Kidney epithelial cell (primary cell): Measurements from ENCODE around the gene PPFIA3. TPM values are rescaled to one million over a fixed set of nuclear protein-coding genes. Genes with fewer than 3 reads are reported as not detected.

Experiments
- DNase-seq: peaks from one replicate; pipeline ENCODE4 v3.0.0-alpha.2; 2010; ENCODE audit warnings: low read depth
- H3K27me3 ChIP-seq: 2 replicates; pipeline ENCODE4 v1.6.0; 2011; ENCODE audit warnings: low read length; ENCODE audit not compliant: control insufficient read depth, insufficient read depth
- H3K36me3 ChIP-seq: 2 replicates; pipeline ENCODE4 v1.5.1; 2011; ENCODE audit warnings: low read length; ENCODE audit not compliant: control insufficient read depth, insufficient read depth
- H3K4me3 ChIP-seq: 2 replicates; pipeline ENCODE4 v1.5.1; 2011; ENCODE audit warnings: low read depth, mild to moderate bottlenecking, control low read depth, low read length
- CTCF ChIP-seq: IDR thresholded peaks from 2 replicates; pipeline ENCODE4 v1.5.1; 2011; ENCODE audit warnings: mild to moderate bottlenecking, moderate library complexity, low read length, control low read depth, inconsistent platforms; ENCODE audit not compliant: insufficient read depth, poor library complexity, severe bottlenecking
- total RNA-seq: library from RNA; depleted of rRNA; stranded (reverse); fragments of >200 nt; gene quantifications from 2 replicates; pipeline ENCODE4 v1.2.3, GENCODE V29; 2015

Gene PPFIA3
- total RNA-seq, 1 donor from 2014 or later: 0.88 TPM

- no peaks in the 10 kb centered on the region for H3K36me3 ChIP-seq
- TF ChIP-seq CTCF: no peak
Measured at GRCh38 chr19:49196527-49197240, 77.3 kb downstream of the PPFIA3 start.

GRCh38 chr19:49200238-49200862, 81.0 kb downstream of the PPFIA3 start:
- Histone ChIP-seq H3K36me3 (no peaks in the 10 kb centered on the region), H3K4me3 (no peak overlapping the region), H3K27me3 (no peaks in the 10 kb centered on the region)
- TF ChIP-seq CTCF: no peak
- no peak for DNase-seq

More at GRCh38 chr19:49196527-49197240, 77.3 kb downstream of the PPFIA3 start:
- Histone ChIP-seq H3K27me3 (peaks cover 2% of the 10 kb centered on the region), H3K4me3 (no peak overlapping the region)
- no peak for DNase-seq

Other genes with a start within 250 kb of the PPFIA3 start
- 225 and 233 TPM in 2 replicates for gene PPP1R15A, start 247.1 kb upstream of the PPFIA3 start, total RNA-seq
- gene TULP2, start 220.8 kb upstream of the PPFIA3 start, total RNA-seq: not detected in 2 replicates
- gene NUCB1, start 219.2 kb upstream of the PPFIA3 start, total RNA-seq: 248 and 260 TPM in 2 replicates
- gene DHDH, start 185.8 kb upstream of the PPFIA3 start, total RNA-seq: 1.0 and 1.5 TPM in 2 replicates
- gene BAX, start 164.7 kb upstream of the PPFIA3 start, total RNA-seq: 128 and 140 TPM in 2 replicates
- gene FTL, start 154.2 kb upstream of the PPFIA3 start, total RNA-seq: 2,415 and 2,688 TPM in 2 replicates
- 23.1 and 24.8 TPM in 2 replicates for gene GYS1, start 126.2 kb upstream of the PPFIA3 start, total RNA-seq
- gene RUVBL2, start 125.7 kb upstream of the PPFIA3 start, total RNA-seq: 174 and 177 TPM in 2 replicates
- 8.2 and 8.4 TPM in 2 replicates for gene LHB, start 102.5 kb upstream of the PPFIA3 start, total RNA-seq
- not detected in 2 replicates for gene CGB3, start 95.2 kb upstream of the PPFIA3 start, total RNA-seq
- gene CGB2, start 87.7 kb upstream of the PPFIA3 start, total RNA-seq: 1.9 and 5.1 TPM in 2 replicates
- gene CGB1, start 82.6 kb upstream of the PPFIA3 start, total RNA-seq: 13.7 and 15.3 TPM in 2 replicates
- 0.89 TPM in 1 of 2 replicates, not detected in the other for gene CGB5, start 75.7 kb upstream of the PPFIA3 start, total RNA-seq
- gene CGB8, start 70.4 kb upstream of the PPFIA3 start, total RNA-seq: 3.3 and 7.4 TPM in 2 replicates
- gene CGB7, start 61.8 kb upstream of the PPFIA3 start, total RNA-seq: 5.5 and 14.4 TPM in 2 replicates
- 0.58 TPM in 1 of 2 replicates, not detected in the other for gene NTF4, start 54.7 kb upstream of the PPFIA3 start, total RNA-seq
- gene KCNA7, start 46.8 kb upstream of the PPFIA3 start, total RNA-seq: not detected in 2 replicates
- gene SNRNP70, start 34.1 kb upstream of the PPFIA3 start, total RNA-seq: 108 and 135 TPM in 2 replicates
- 3.4 and 5.8 TPM in 2 replicates for gene LIN7B, start 5.2 kb upstream of the PPFIA3 start, total RNA-seq
- 4.2 and 4.6 TPM in 2 replicates for gene C19orf73, start 401 bp upstream of the PPFIA3 start, total RNA-seq
- gene HRC, start 35.9 kb downstream of the PPFIA3 start, total RNA-seq: not detected in 2 replicates
- gene TRPM4, start 38.2 kb downstream of the PPFIA3 start, total RNA-seq: 13.5 and 16.7 TPM in 2 replicates
- 0.17 and 0.75 TPM in 2 replicates for gene SLC6A16, start 205.6 kb downstream of the PPFIA3 start, total RNA-seq
- 0.07 TPM in 1 of 2 replicates, not detected in the other for gene CD37, start 215.9 kb downstream of the PPFIA3 start, total RNA-seq
- 49.7 and 52.6 TPM in 2 replicates for gene TEAD2, start 242.9 kb downstream of the PPFIA3 start, total RNA-seq
- gene DKKL1, start 244.3 kb downstream of the PPFIA3 start, total RNA-seq: 0.58 TPM in 1 of 2 replicates, not detected in the other